ENCODE measurements around the gene SLC35G2.
"Not testable (repeated sequence)": the region's sequence is repeated elsewhere in the genome, so short reads cannot be mapped to it uniquely, and the experiment has no call there.

Gene SLC35G2

DNA sequence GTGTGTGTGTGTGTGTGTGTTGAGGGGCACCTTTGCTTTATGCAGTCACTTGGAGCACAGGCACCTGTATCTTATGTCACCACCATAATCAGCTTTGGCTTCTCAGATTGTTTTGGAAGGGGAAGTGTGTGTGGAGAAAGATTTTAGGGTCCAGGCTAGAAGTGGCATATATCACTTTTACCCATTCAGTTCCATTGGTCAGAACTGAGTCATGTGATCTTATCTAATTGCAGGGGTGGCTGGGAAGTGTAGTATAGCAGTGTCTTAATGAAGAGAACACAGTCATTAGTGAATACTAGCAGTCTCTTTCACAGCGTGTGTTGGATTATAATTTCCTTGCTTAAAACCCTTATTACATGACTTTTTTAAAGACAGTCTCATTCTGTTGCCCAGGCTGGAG is 63.6 kb downstream of the SLC35G2 start:
- DNase-seq (ENCODE audit: extremely low read depth, low read depth) = no peak
- H3K4me3 ChIP-seq (replicated peaks; ENCODE audit: low read depth, low read length) = no peak overlapping the region
- TF ChIP-seq, protein P1, sequence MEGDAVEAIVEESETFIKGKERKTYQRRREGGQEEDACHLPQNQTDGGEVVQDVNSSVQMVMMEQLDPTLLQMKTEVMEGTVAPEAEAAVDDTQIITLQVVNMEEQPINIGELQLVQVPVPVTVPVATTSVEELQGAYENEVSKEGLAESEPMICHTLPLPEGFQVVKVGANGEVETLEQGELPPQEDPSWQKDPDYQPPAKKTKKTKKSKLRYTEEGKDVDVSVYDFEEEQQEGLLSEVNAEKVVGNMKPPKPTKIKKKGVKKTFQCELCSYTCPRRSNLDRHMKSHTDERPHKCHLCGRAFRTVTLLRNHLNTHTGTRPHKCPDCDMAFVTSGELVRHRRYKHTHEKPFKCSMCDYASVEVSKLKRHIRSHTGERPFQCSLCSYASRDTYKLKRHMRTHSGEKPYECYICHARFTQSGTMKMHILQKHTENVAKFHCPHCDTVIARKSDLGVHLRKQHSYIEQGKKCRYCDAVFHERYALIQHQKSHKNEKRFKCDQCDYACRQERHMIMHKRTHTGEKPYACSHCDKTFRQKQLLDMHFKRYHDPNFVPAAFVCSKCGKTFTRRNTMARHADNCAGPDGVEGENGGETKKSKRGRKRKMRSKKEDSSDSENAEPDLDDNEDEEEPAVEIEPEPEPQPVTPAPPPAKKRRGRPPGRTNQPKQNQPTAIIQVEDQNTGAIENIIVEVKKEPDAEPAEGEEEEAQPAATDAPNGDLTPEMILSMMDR (IDR thresholded peaks at IDR 0.05; ENCODE audit: low read depth, low read length, missing control alignments) = no peak

DNA sequence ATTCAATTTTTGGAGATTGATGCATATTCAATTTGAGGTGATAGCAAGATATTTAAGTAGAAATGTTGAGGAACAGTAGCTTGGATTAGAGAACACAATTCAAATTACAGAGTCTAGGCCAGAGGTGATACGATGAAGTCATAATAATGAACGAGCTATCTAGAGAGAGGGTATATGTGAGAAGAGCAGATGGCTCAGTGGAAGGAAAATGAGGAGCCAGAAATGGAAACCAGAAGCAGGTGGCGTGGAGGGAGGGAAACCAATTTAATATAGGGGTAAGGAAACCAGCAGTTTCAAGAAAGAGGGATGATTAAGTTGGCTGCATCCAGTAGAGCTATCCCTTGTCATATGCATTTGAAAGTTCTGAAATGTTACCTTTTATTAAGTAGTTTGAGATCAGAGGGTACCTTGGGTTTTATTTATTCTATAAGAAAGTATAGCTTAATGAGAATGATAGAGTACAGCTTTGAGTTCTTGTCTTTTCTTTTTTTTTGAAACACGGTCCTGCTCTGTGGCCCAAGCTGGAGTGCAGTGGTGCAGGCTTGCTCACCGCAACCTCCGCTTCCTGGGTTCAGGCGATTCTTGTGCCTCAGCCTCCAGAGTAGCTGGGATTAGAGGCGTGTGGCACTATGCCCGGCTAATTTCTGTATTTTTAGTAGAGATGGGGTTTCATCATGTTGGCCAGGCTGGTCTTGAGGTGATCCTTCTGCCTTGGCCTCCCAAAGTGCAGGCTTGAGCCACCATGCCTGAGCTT is 65.2 kb downstream of the SLC35G2 start:
- TF ChIP-seq, protein P1 (IDR thresholded peaks at IDR 0.05; ENCODE audit: low read depth, low read length, missing control alignments) = no peak
- no peak overlapping the region for H3K4me3 ChIP-seq (replicated peaks; ENCODE audit: low read depth, low read length)
- no peak for DNase-seq (ENCODE audit: extremely low read depth, low read depth)

DNA sequence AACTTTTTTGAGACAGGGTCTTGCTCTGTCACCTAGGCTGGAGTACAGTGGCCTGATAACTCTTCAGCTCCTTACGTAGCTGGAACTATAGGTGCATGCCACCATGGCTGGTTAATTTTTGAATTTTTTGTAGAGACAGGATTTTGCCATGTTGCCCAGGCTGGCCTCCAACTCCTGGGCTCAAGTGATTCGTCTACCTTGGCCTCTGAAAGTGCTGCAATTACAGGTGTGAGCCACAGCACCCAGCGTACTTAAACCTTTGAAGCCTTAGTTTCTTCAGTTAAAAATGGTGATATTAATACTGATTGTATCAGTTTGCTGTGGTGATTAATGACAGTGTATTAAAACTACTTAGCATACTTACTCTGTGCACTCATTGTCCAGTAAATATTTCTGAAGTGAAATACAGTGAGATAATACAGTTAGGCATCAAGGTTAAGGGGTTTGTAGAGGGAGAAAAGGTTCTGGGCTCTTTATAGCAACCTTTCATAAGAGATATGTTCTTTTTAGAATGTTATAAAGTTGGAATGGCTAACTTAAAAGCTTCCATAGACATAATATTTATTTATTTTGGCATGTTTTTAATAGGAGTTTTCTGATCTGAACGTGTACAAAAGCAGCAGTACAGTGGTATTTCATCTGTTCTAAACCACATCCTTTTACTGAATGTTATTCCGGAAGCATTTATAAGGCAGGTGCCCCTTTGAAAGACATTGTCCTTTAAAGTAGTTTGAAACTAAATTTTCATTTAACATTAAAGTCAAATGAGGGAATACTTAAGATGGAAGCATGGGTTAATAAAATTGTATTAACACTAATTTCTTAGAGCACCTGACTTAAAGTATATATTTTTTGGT is 66.7 kb downstream of the SLC35G2 start:
- TF ChIP-seq, protein P1 (IDR thresholded peaks at IDR 0.05; ENCODE audit: low read depth, low read length, missing control alignments) = no peak
- no peak for DNase-seq (ENCODE audit: extremely low read depth, low read depth)
- H3K4me3 ChIP-seq (replicated peaks; ENCODE audit: low read depth, low read length) = no peak overlapping the region

DNA sequence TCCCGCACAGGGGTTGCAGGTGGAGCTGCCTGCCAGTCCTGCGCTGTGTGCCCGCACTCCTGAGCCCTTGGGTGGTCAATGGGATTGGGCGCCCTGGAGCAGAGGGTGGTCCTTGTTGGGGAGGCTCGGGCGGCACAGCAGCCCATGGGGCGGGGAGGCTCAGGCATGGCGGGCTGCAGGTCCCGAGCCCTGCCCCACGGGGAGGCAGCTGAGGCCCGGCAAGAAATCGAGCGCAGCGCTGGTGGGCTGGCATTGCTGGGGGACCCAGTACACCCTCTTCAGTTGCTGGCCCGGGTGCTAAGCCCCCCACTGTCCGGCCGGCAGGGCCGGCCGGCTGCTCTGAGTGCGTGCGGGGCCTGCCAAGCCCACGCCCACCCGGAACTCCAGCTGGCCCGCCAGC is 71.0 kb downstream of the SLC35G2 start:
- no peak overlapping the region for H3K4me3 ChIP-seq (replicated peaks; ENCODE audit: low read depth, low read length)
- TF ChIP-seq, protein P1 (IDR thresholded peaks at IDR 0.05; ENCODE audit: low read depth, low read length, missing control alignments) = no peak
- no peak for DNase-seq (ENCODE audit: extremely low read depth, low read depth)

DNA sequence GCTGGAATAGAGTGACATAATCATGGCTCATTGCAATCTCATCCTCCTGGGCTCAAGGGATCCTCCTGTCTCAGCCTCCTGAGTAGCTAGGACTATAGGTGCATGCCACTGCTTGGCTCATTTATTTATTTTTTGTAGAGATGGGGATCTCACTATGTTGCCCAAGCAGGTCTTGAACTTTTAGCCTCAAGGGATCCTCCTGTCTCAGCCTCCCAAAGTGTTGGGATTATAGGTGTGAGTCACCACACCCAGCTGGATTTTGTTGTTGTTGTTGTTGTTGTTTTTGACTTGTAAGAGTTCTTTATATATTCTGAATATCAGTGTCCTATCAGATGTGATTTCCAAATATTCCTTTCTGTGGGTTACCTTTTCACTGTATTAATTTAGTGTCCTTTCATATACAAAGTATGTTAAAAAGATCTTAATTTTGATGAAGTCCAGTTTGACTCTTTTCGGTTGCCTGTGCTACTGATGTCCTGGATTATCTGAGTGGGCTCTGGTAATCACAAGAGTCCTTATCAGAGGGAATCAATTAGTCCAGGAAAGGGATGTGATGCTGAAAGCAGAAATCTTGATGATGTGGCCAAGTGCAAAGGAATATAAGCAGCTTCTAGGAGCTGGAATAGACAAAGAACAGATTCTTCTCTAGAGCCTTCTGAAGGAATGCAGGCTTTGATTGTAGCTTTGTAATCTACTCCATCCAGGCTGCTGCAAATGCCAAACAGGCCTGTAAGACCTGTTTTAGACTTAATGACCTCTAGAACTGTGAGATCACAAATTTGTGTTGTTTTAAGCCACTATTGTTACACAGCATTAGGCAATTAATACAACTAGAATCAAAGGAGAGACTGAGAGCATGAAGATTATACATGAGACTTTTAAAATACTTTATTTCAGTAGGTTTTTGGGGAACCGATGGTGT is 73.3 kb downstream of the SLC35G2 start:
- DNase-seq (ENCODE audit: extremely low read depth, low read depth) = no peak
- H3K4me3 ChIP-seq (replicated peaks; ENCODE audit: low read depth, low read length) = no peak overlapping the region
- TF ChIP-seq, protein P1 (IDR thresholded peaks at IDR 0.05; ENCODE audit: low read depth, low read length, missing control alignments) = no peak

DNA sequence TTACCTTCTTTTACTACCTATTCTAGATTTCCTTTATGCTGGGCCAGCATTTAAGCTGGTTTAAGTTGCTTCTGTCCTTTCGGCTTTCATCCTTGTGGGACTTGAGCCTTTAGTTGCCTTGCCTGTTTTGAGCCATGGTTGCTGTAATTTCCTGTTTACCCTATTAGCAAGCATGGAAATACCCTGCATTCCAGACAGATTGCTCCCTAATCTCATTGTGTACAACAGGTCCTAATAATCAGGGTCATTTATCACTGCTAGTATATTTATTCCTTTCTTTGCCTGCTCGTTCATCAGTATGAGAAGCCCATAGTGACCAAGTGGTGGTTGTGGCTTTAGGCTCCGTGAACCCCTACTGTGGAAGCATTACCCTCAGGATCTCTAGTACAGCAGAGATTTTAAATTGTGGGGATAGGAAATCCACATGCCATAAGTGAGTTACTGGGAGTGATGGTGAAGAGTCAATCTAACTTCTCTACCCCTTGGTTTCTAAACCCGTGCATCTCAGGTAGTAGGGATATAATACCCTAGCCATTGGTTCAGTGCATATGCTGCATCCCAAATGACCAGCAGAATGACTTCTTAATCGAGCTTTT is 75.0 kb downstream of the SLC35G2 start:
- peak; percentile 30 for DNase-seq (ENCODE audit: extremely low read depth, low read depth)

DNA sequence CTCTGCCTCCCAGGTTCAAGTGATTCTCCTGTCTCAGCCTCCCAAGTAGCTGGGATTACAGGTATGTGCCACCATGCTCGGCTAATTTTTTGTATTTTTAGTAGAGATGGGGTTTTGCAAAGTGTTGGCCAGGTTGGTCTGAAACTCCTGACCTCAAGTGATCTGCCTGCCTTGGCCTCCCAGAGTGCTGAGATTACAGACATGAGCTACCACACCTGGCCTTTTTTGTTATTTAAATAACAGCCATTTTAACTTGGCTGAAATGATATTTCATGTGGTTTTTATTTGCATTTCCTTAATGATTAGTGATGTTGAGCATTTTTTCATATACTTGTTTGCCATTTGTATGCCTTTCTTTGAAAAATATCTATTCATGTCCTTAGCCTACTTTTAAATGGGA is 78.2 kb downstream of the SLC35G2 start:
- H3K4me3 ChIP-seq (replicated peaks; ENCODE audit: low read depth, low read length); DNase-seq (ENCODE audit: extremely low read depth, low read depth): not testable (repeated sequence)

More for the DNA sequence above, 75.0 kb downstream of the SLC35G2 start:
- TF ChIP-seq, protein P1 (IDR thresholded peaks at IDR 0.05; ENCODE audit: low read depth, low read length, missing control alignments) = no peak
- no peak overlapping the region for H3K4me3 ChIP-seq (replicated peaks; ENCODE audit: low read depth, low read length)
